ENCODE data around the gene OS9.

DNA sequence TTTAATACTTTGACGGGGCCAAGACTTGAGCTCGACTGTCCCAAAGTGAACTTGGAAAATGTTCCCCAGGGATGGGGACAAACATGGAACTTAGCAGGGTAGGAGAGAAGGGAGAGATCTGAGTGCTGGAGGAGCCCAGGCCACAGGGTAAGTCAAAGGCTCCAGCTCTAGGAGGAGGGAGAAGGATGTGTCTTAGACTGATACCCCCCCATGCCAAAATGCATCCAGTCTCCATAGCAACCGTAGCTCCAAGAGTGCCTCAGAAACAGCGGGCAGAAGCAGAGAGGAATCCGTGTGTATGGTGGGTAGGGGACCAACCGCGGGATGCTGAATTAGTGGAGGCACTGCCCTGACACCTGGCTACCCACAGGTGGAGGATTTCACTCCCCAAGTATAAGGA, 45.5 kb downstream of the OS9 start:
- TF ChIP-seq, protein P1, sequence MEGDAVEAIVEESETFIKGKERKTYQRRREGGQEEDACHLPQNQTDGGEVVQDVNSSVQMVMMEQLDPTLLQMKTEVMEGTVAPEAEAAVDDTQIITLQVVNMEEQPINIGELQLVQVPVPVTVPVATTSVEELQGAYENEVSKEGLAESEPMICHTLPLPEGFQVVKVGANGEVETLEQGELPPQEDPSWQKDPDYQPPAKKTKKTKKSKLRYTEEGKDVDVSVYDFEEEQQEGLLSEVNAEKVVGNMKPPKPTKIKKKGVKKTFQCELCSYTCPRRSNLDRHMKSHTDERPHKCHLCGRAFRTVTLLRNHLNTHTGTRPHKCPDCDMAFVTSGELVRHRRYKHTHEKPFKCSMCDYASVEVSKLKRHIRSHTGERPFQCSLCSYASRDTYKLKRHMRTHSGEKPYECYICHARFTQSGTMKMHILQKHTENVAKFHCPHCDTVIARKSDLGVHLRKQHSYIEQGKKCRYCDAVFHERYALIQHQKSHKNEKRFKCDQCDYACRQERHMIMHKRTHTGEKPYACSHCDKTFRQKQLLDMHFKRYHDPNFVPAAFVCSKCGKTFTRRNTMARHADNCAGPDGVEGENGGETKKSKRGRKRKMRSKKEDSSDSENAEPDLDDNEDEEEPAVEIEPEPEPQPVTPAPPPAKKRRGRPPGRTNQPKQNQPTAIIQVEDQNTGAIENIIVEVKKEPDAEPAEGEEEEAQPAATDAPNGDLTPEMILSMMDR (IDR thresholded peaks at IDR 0.05): no peak
- TF ChIP-seq POLR2A (IDR thresholded peaks at IDR 0.05) (no peak), EP300 (IDR thresholded peaks at IDR 0.05) (no peak)
